Caco-2 (cell line): ENCODE data around the gene VPS52. TPM values are rescaled to one million over a fixed set of nuclear protein-coding genes. Genes with fewer than 3 reads are reported as not detected.

Experiments used
- BruUV-seq: library from RNA; stranded (reverse); fragments of 400-500 nt; replicated peaks from 2 replicates; lab custom pipeline; 2021; lab: Mats Ljungman, UMichigan
- CTCF ChIA-PET: fragments of 300-600 bp; sonication (Branson Sonifier 250); formaldehyde crosslinking; loops from one replicate; lab custom pipeline; 2022; ENCODE audit warnings: antibody characterized with exemption; lab: Charles Lee
- POLR2A ChIA-PET: fragments of 300-600 bp; sonication (Branson Sonifier 250); formaldehyde crosslinking; loops from one replicate; lab custom pipeline; 2022; ENCODE audit warnings: antibody characterized with exemption; lab: Charles Lee
- DNase-seq, 2 experiments: peaks; one replicate each; pipeline versions ENCODE4 v3.0.0 to v3.0.0-alpha.2; 2020 to 2022
- H3K27me3 ChIP-seq: replicated peaks from 2 replicates; pipeline ENCODE4 v1.6.0; 2011; ENCODE audit warnings: low read length; ENCODE audit not compliant: control insufficient read depth, insufficient read depth
- H3K36me3 ChIP-seq: 2 replicates; pipeline ENCODE4 v1.5.1; 2011; ENCODE audit warnings: low read length; ENCODE audit not compliant: control insufficient read depth, insufficient read depth
- H3K4me1 ChIP-seq: fragments of 250-450 bp; sonication (Bioruptor Pico); 2 replicates; pipeline ENCODE4 v1.5.1; 2020; ENCODE audit warnings: mild to moderate bottlenecking
- H3K4me3 ChIP-seq: 2 replicates; pipeline ENCODE4 v1.5.1; 2011; ENCODE audit warnings: low read depth, mild to moderate bottlenecking, control low read depth, low read length
- H3K9me3 ChIP-seq: fragments of 250-450 bp; sonication (Bioruptor Pico); 2 replicates; pipeline ENCODE4 v1.5.1; 2020; ENCODE audit warnings: mild to moderate bottlenecking, moderate library complexity
- H3K27ac Mint-ChIP-seq: one replicate; pipeline ENCODE4 v1.8.0; 2022; ENCODE audit warnings: mixed read lengths; ENCODE audit not compliant: unreplicated experiment
- H3K27me3 Mint-ChIP-seq: one replicate; pipeline ENCODE4 v1.8.0; 2022; ENCODE audit warnings: mixed read lengths; ENCODE audit not compliant: insufficient read depth, unreplicated experiment
- H3K36me3 Mint-ChIP-seq: one replicate; pipeline ENCODE4 v1.8.0; 2022; ENCODE audit warnings: mild to moderate bottlenecking, mixed read lengths; ENCODE audit not compliant: insufficient read depth, unreplicated experiment
- H3K4me1 Mint-ChIP-seq: one replicate; pipeline ENCODE4 v1.8.0; 2022; ENCODE audit warnings: low read depth, mixed read lengths; ENCODE audit not compliant: unreplicated experiment
- H3K4me3 Mint-ChIP-seq: one replicate; pipeline ENCODE4 v1.8.0; 2022; ENCODE audit warnings: mild to moderate bottlenecking, moderate library complexity, mixed read lengths; ENCODE audit not compliant: unreplicated experiment
- H3K9me3 Mint-ChIP-seq: one replicate; pipeline ENCODE4 v1.8.0; 2022; ENCODE audit warnings: mixed read lengths; ENCODE audit not compliant: unreplicated experiment
- intact Hi-C: fragments of 100-400 bp; cut with micrococcal nuclease; formaldehyde crosslinking; loops from one replicate; pipeline ENCODE4 v1.10.0; 2022; ENCODE audit not compliant: unreplicated experiment
- total RNA-seq: library from RNA; stranded (reverse); gene quantifications from 2 replicates; pipeline ENCODE4 v1.2.3, GENCODE V29; 2022
- TF ChIP-seq, protein P1 (sequence below), 2 experiments: fragments of 200-600 bp in 1 of 2; IDR thresholded peaks; 1 replicate in 1 of 2; 2 replicates in 1 of 2; pipeline versions ENCODE4 v1.5.1 to v1.8.0; 2011 to 2022; ENCODE audit warnings: antibody characterized with exemption in 1 of 2, control low read depth in 1 of 2, inconsistent platforms in 1 of 2, low read depth in 1 of 2, low read length in 1 of 2, mild to moderate bottlenecking in 1 of 2, moderate library complexity in 1 of 2; ENCODE audit not compliant: insufficient read depth in 1 of 2, severe bottlenecking in 1 of 2, unreplicated experiment in 1 of 2

The VPS52 gene
- total RNA-seq, 1 experiment from 2014 or later = 55.6 TPM

DNA sequence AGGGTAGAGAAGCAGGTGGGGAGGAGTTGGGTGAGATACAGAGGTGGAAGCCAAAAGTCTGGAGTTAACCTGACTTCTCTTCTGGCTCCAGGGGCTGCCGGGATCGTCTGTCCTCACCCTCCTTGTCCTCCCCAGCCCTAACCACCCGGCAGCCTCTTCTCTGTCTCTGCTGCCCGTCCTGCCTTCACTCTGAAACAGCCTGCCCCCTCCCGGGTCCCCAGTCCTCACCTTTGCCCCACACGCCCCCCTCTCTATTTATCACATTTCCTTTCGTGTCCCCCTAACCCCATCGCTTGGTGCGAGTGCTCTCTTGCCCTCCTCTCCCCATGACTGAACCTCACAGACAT, 57.7 kb downstream of the VPS52 start:
- BruUV-seq = no TSS peak

DNA sequence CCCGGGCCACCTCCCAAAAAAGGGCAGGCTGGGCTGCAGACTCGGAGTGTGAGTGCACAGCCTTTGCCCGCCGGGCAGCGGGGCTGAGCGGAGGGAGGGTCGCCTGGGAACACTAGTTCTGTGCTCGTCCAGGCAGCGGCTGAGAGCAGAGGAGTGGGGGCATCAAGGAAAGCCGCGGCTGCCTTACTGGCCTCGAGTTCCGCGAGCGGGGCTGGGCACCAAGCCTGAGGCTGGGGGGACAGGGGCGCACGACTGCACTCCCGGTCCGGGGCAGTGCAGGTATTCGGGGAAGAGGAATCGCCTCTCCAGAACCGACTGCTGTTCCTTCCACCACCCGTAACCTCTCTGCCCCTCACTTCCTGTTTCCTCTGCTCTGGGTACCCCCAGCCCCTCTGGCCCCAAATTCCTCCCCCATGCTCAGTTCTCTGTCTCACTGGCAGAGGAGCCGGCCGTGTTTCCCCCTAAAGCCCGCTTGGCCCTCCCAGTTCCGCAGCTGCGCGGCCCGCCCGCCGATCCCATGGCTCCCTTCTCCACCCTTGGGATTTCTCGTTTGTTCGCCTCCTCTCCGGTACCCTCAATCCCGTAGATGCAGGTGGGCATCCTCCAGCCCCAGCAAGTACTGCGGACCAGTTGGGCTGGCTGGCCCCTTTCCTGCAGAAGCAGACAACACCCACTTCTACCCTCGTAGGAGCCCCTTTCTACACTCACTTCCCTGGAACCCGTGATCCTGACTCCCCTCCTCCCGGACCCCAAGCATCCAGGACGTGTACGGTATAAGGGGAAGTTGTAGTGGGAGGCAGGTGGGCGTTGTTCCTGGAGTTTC, 58.3 kb downstream of the VPS52 start:
- POLR2A ChIA-PET = no interaction called here

More for the DNA sequence above, 57.7 kb downstream of the VPS52 start:
- DNase-seq = no peak
- H3K36me3 Mint-ChIP-seq = peaks cover 21% of the 10 kb centered on the region
- peaks cover 21% of the 10 kb centered on the region for H3K4me1 Mint-ChIP-seq
- H3K27ac Mint-ChIP-seq = no peak overlapping the region
- Histone ChIP-seq H3K36me3 (peaks cover 4% of the 10 kb centered on the region; the same call in 1 of the 2 replicates), H3K9me3 (no peaks in the 10 kb centered on the region), H3K4me3 (no peak overlapping the region), H3K4me1 (0 out of 2 replicates have a peak, but pooled peaks cover 4% of the 10 kb centered on the region), H3K27me3 (no peaks in the 10 kb centered on the region)
- TF ChIP-seq, protein P1, sequence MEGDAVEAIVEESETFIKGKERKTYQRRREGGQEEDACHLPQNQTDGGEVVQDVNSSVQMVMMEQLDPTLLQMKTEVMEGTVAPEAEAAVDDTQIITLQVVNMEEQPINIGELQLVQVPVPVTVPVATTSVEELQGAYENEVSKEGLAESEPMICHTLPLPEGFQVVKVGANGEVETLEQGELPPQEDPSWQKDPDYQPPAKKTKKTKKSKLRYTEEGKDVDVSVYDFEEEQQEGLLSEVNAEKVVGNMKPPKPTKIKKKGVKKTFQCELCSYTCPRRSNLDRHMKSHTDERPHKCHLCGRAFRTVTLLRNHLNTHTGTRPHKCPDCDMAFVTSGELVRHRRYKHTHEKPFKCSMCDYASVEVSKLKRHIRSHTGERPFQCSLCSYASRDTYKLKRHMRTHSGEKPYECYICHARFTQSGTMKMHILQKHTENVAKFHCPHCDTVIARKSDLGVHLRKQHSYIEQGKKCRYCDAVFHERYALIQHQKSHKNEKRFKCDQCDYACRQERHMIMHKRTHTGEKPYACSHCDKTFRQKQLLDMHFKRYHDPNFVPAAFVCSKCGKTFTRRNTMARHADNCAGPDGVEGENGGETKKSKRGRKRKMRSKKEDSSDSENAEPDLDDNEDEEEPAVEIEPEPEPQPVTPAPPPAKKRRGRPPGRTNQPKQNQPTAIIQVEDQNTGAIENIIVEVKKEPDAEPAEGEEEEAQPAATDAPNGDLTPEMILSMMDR (IDR thresholded peaks at IDR 0.05; ENCODE audit: insufficient read depth in 1 of 2, low read depth in 1 of 2, low read length in 1 of 2, severe bottlenecking in 1 of 2, unreplicated experiment in 1 of 2) = no peak
- peaks cover 12% of the 10 kb centered on the region for H3K27me3 Mint-ChIP-seq
- H3K4me3 Mint-ChIP-seq = peak overlapping the region; percentile 72
- ChIA-PET POLR2A (no interaction called here), CTCF (no interaction called here)
- intact Hi-C loops = no loop called here
- H3K9me3 Mint-ChIP-seq = no peaks in the 10 kb centered on the region

GRCh38 chr6:33212857-33213165, 58.9 kb downstream of the VPS52 start:
- Histone ChIP-seq H3K9me3 (no peaks in the 10 kb centered on the region), H3K4me1 (0 out of 2 replicates have a peak, but pooled peaks cover 4% of the 10 kb centered on the region), H3K27me3 (no peaks in the 10 kb centered on the region), H3K4me3 (peak overlapping the region; percentile 26), H3K36me3 (peaks cover 4% of the 10 kb centered on the region; the same call in 1 of the 2 replicates)
- Mint-ChIP-seq H3K4me3 (peak overlapping the region; percentile 72), H3K9me3 (no peaks in the 10 kb centered on the region), H3K36me3 (peaks cover 32% of the 10 kb centered on the region), H3K4me1 (peaks cover 21% of the 10 kb centered on the region), H3K27me3 (peaks cover 12% of the 10 kb centered on the region), H3K27ac (no peak overlapping the region)
- intact Hi-C loops = no loop called here
- TF ChIP-seq, protein P1 (IDR thresholded peaks at IDR 0.05; ENCODE audit: insufficient read depth in 1 of 2, low read depth in 1 of 2, low read length in 1 of 2, severe bottlenecking in 1 of 2, unreplicated experiment in 1 of 2) = no peak
- ChIA-PET POLR2A (no interaction called here), CTCF (interaction anchor here (0.6 to 0.8 kb wide), 2 partner anchors 35 to 247 kb away, joined by 3 to 4 read pairs; no protein-coding TSS in a partner anchor)
- no TSS peak for BruUV-seq
- no peak for DNase-seq

More for the DNA sequence above, 58.3 kb downstream of the VPS52 start:
- H3K27me3 Mint-ChIP-seq = peaks cover 12% of the 10 kb centered on the region
- H3K9me3 Mint-ChIP-seq = no peaks in the 10 kb centered on the region
- peak overlapping the region; percentile 72 for H3K4me3 Mint-ChIP-seq
- H3K27ac Mint-ChIP-seq = no peak overlapping the region
- Histone ChIP-seq H3K27me3 (no peaks in the 10 kb centered on the region), H3K4me1 (0 out of 2 replicates have a peak, but pooled peaks cover 4% of the 10 kb centered on the region), H3K36me3 (peaks cover 4% of the 10 kb centered on the region; the same call in 1 of the 2 replicates), H3K9me3 (no peaks in the 10 kb centered on the region), H3K4me3 (peak overlapping the region; percentile 26)
- DNase-seq = no peak
- BruUV-seq = no TSS peak
- H3K4me1 Mint-ChIP-seq = peaks cover 21% of the 10 kb centered on the region
- CTCF ChIA-PET = interaction anchor here (0.6 to 0.8 kb wide), 2 partner anchors 35 to 248 kb away, joined by 3 to 4 read pairs; no protein-coding TSS in a partner anchor
- H3K36me3 Mint-ChIP-seq = peaks cover 27% of the 10 kb centered on the region
- TF ChIP-seq, protein P1 (IDR thresholded peaks at IDR 0.05; ENCODE audit: insufficient read depth in 1 of 2, low read depth in 1 of 2, low read length in 1 of 2, severe bottlenecking in 1 of 2, unreplicated experiment in 1 of 2) = no peak
- intact Hi-C loops = no loop called here
